Mononuclear cell (primary cell): Measurements from ENCODE around the gene SHMT2. TPM values are rescaled to one million over a fixed set of nuclear protein-coding genes. Genes with fewer than 3 reads are reported as not detected.

ENCODE experiments used
- H3K27me3 ChIP-seq: 2 replicates; pipeline ENCODE4 v1.6.0; 2011; ENCODE audit warnings: low read length, control low read depth; ENCODE audit not compliant: insufficient read depth
- H3K4me1 ChIP-seq: 2 replicates; pipeline ENCODE4 v1.5.1; 2011; ENCODE audit warnings: mild to moderate bottlenecking, low read length, control low read depth; ENCODE audit not compliant: insufficient read depth
- H3K4me3 ChIP-seq: 2 replicates; pipeline ENCODE4 v1.5.1; 2011; ENCODE audit warnings: mild to moderate bottlenecking, low read length, moderate library complexity
- H3K9me3 ChIP-seq: 2 replicates; pipeline ENCODE4 v1.5.1; 2011; ENCODE audit warnings: low read depth, mild to moderate bottlenecking, control low read depth, low read length
- total RNA-seq: library from RNA; depleted of rRNA; stranded (reverse); fragments of >200 nt; gene quantifications from one replicate; pipeline ENCODE4 v1.2.3, GENCODE V29; 2012

The SHMT2 gene
- total RNA-seq, 1 donor: 50.6 TPM

GRCh38 chr12:57205931-57206330, 23.6 kb upstream of the SHMT2 start:
- H3K27me3 ChIP-seq: no peaks in the 10 kb centered on the region
- H3K4me1 ChIP-seq: no peaks in the 10 kb centered on the region

DNA sequence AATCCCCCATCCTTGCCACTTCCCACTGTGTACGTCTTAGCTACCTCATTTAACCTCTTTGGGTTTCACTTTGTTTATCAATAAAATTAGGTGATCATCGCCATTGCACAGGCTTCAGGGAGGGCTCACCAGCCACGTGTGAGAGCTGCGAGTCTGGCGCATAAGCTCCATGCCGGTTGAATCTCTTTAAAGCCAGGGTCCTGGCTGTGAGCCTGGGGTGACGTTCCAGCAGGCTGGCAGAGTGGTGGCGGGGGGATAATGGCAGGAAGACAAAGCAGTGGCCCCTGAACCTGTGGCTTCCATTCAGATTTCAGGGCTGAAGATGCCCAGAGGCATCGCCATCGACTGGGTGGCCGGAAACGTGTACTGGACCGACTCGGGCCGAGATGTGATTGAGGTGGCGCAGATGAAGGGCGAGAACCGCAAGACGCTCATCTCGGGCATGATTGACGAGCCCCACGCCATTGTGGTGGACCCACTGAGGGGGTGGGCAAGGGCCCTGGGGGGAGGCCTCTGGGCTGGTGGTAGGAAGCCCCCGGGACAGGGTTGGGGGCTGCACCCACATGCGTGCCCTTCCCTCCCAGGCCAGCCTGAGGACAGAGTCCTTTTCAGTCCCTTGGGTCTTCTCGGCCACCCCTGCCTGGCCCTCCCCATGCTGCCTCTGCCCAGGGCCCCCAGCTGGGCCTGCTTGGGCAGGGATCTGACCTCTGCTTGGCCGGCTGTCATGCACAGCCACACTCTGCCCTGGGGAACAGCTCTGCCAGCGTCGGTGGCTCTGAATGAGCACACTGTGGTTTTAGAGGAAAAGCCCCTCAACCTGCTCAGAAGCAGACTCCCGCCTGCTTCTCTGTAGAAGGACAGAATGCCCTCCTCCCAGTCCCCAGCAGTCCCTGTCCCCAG, 21.5 kb upstream of the SHMT2 start:
- no peak overlapping the region for H3K4me3 ChIP-seq
- H3K9me3 ChIP-seq: no peaks in the 10 kb centered on the region
- no peaks in the 10 kb centered on the region for H3K27me3 ChIP-seq
- H3K4me1 ChIP-seq: peaks cover 1% of the 10 kb centered on the region

More at GRCh38 chr12:57205931-57206330, 23.6 kb upstream of the SHMT2 start:
- H3K9me3 ChIP-seq: no peaks in the 10 kb centered on the region
- no peak overlapping the region for H3K4me3 ChIP-seq

DNA sequence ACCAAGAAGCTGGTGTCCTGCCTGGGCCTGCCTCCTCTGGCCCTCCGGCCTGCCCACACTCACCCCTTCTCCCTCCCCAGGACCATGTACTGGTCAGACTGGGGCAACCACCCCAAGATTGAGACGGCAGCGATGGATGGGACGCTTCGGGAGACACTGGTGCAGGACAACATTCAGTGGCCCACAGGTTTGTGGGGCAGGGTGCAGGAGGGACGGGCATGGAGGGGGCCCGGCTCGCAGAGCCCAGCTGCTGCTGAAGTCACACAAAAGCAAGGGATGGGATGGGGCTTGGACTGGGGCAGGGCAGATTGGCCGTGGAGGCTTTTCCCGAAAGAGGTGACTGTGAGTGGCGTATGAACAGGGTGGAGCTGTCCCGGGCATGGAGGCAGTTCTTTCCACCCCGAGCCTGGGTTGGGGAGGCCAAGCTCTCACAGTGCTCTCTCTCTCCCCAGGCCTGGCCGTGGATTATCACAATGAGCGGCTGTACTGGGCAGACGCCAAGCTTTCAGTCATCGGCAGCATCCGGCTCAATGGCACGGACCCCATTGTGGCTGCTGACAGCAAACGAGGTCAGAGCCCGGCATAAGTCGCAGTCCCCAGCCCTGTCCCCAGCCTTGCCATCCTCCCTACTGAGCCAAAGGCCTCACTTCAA, 20.8 kb upstream of the SHMT2 start:
- peaks cover 9% of the 10 kb centered on the region for H3K4me1 ChIP-seq
- H3K9me3 ChIP-seq: no peaks in the 10 kb centered on the region
- H3K4me3 ChIP-seq: no peak overlapping the region
- H3K27me3 ChIP-seq: peaks cover 5% of the 10 kb centered on the region

DNA sequence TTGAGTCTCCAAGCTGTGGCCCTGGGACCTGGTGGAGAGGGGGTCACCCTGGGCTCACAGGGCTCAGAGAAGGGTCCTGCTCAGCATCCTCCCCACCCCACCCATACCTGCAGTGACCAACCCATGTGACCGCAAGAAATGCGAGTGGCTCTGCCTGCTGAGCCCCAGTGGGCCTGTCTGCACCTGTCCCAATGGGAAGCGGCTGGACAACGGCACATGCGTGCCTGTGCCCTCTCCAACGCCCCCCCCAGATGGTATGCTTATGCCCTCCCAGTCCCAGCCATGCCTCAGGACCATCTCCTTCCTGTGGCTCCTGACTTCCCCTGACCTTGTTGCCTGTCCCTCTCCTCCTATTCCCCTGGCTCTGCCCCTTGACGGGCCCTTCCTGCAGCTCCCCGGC, 19.6 kb upstream of the SHMT2 start:
- Histone ChIP-seq H3K4me3 (no peak overlapping the region), H3K4me1 (peaks cover 20% of the 10 kb centered on the region), H3K27me3 (peaks cover 16% of the 10 kb centered on the region), H3K9me3 (no peaks in the 10 kb centered on the region)

DNA sequence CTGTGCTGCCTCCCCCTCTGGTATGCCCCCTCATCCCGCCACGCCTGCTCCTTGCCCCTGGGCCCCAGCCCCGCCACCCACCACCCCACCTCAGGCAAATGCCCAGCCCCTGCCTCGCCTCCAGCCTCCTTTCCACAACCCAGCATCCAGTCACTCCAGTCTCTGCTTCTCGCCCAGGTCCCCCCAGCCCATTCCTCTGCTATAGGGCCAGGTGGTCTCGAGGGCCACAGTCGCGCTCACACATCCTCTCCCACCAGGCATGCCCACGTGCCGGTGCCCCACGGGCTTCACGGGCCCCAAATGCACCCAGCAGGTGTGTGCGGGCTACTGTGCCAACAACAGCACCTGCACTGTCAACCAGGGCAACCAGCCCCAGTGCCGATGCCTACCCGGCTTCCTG, 19.1 kb upstream of the SHMT2 start:
- no peak overlapping the region for H3K4me3 ChIP-seq
- no peaks in the 10 kb centered on the region for H3K9me3 ChIP-seq

GRCh38 chr12:57210926-57211692, 18.4 kb upstream of the SHMT2 start:
- Histone ChIP-seq H3K9me3 (no peaks in the 10 kb centered on the region), H3K4me3 (no peak overlapping the region), H3K27me3 (peaks cover 28% of the 10 kb centered on the region), H3K4me1 (peaks cover 31% of the 10 kb centered on the region)

More for the DNA sequence above, 19.1 kb upstream of the SHMT2 start:
- Histone ChIP-seq H3K4me1 (peaks cover 24% of the 10 kb centered on the region), H3K27me3 (peaks cover 22% of the 10 kb centered on the region)

DNA sequence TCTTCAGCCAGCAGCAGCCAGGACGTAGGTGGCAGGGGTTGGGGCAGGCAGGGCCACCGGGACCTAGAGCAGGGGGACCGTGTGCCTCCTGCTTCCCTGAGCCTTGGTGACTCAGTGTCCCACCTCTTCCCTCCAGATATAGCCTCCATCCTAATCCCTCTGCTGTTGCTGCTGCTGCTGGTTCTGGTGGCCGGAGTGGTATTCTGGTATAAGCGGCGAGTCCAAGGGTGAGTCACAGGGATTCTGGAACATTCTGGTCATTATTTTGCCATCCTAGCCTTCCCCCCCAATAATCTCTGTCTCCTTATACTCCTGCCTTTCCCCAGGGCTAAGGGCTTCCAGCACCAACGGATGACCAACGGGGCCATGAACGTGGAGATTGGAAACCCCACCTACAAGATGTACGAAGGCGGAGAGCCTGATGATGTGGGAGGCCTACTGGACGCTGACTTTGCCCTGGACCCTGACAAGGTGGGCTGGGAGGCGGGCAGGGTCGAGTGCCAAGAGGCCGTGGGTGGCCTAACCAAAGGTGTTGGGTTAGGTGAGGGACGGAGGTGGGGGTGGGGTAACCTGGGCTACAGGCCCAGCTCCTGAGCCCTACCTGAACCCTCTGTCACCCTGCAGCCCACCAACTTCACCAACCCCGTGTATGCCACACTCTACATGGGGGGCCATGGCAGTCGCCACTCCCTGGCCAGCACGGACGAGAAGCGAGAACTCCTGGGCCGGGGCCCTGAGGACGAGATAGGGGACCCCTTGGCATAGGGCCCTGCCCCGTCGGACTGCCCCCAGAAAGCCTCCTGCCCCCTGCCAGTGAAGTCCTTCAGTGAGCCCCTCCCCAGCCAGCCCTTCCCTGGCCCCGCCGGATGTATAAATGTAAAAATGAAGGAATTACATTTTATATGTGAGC, 17.5 kb upstream of the SHMT2 start:
- Histone ChIP-seq H3K4me3 (no peak overlapping the region), H3K9me3 (no peaks in the 10 kb centered on the region), H3K27me3 (peaks cover 34% of the 10 kb centered on the region), H3K4me1 (peaks cover 38% of the 10 kb centered on the region)

- H3K4me1 ChIP-seq: peaks cover 44% of the 10 kb centered on the region
- H3K9me3 ChIP-seq: no peaks in the 10 kb centered on the region
- no peak overlapping the region for H3K4me3 ChIP-seq
- peaks cover 40% of the 10 kb centered on the region for H3K27me3 ChIP-seq
These were observed 16.8 kb upstream of the SHMT2 start for GRCh38 chr12:57212701-57213057.

DNA sequence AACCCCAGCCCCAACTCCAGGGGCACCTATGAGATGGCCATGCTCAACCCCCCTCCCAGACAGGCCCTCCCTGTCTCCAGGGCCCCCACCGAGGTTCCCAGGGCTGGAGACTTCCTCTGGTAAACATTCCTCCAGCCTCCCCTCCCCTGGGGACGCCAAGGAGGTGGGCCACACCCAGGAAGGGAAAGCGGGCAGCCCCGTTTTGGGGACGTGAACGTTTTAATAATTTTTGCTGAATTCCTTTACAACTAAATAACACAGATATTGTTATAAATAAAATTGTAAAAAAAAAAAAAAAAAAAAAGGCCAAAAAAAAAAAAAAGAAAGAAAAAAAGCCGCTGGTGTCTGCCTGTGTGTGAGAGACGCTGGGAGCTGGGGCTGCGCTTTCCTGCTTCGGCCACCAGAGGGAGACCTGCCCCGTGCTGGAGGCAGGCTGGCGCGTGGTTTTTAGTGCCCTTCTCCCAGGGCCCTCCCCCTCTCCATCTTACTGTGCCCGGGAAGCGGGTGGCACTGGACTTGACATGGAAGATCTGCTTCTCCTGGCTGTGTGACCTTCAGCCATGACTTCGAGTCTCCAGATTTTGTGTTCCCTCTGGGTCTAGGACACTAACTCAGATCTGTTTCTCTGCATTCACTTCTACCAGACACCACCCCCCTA, 16.3 kb upstream of the SHMT2 start:
- peaks cover 45% of the 10 kb centered on the region for H3K27me3 ChIP-seq
- no peaks in the 10 kb centered on the region for H3K9me3 ChIP-seq
- H3K4me1 ChIP-seq: peaks cover 47% of the 10 kb centered on the region
- no peak overlapping the region for H3K4me3 ChIP-seq

DNA sequence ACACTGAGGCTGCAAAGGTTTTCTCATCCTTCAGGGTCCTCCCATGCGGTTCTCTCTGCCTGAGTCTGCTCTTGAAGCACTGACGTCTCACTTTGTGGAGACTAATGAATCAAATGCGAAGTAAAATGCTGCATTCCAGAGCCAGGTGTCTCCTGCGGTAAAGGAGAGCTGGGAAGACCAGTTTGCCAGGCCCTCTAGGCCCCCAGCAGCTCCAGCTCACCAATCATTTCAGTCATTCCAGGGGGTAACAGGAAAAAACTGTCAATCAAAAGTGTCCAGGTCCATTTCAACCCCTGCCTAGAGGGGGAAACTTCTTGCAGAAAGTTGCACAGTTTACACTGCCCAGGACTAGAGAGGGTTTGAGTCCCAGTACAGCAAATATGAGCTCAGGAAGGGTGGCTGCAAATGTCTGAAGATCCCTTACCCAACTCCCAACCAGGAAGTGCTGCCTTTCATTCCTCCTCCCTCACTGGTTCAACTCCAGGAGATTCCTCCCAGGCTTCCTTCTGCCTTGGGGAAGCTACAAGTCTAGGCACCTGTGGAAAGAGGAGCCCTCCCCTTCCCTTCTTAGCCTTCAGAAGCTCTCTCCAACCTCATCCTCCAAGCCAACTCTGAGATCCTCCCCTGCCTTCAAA, 15.6 kb upstream of the SHMT2 start:
- H3K4me3 ChIP-seq: no peak overlapping the region
- H3K4me1 ChIP-seq: peaks cover 47% of the 10 kb centered on the region
- H3K27me3 ChIP-seq: peaks cover 52% of the 10 kb centered on the region
- H3K9me3 ChIP-seq: no peaks in the 10 kb centered on the region

DNA sequence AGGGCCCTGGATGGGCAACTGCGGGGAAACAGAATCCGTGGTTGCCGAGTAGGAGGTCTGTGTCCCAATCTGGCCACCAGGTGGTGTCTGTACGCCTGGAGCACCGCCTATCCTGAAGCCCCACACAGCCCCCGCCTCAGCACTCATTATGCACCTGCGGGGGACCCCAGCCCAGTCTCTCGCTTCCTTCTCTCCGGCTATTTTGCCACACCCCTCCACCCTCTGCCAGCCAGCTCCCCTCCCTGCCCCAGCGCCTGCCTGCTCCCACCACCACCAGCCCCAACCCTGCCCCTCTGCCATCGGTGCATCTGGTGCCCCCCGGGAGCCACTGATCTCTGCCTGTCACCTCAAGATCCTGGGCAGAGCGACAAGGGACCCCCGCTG, 15.1 kb upstream of the SHMT2 start:
- Histone ChIP-seq H3K4me1 (peaks cover 47% of the 10 kb centered on the region), H3K27me3 (peaks cover 57% of the 10 kb centered on the region), H3K4me3 (no peak overlapping the region)

GRCh38 chr12:57215065-57215464, 14.4 kb upstream of the SHMT2 start:
- peaks cover 47% of the 10 kb centered on the region for H3K4me1 ChIP-seq
- H3K4me3 ChIP-seq: no peak overlapping the region
- no peaks in the 10 kb centered on the region for H3K9me3 ChIP-seq
- H3K27me3 ChIP-seq: peaks cover 63% of the 10 kb centered on the region

More for the DNA sequence above, 15.1 kb upstream of the SHMT2 start:
- no peaks in the 10 kb centered on the region for H3K9me3 ChIP-seq

DNA sequence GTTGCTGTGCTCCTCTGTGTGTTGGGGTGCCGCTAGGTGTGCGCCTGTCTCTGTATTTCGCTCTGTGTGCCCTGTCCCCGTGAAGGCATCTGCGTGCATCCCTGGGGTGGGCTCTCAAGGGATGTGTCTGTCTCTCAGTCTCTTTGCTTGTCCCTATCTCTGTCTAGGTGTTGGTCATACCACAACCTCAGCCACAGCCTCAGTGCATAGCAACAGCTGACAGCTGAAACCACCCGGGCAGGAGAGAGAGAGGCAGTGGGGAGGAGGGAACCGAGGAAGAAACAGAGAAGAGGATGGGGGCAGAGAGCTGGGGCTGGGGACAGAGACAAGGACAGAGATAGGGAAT, 13.9 kb upstream of the SHMT2 start:
- Histone ChIP-seq H3K27me3 (peaks cover 65% of the 10 kb centered on the region), H3K4me3 (no peak overlapping the region), H3K9me3 (no peaks in the 10 kb centered on the region), H3K4me1 (peaks cover 47% of the 10 kb centered on the region)
